GM19467 (cell line): ENCODE results near the gene MYO7B.

Source experiments
- ATAC-seq: cut with Tn5 transposase; IDR thresholded peaks from one replicate; pipeline ENCODE4 v1.9.1; 2021; ENCODE audit warnings: mild to moderate bottlenecking, moderate library complexity; ENCODE audit not compliant: unreplicated experiment

The MYO7B gene

GRCh38 chr2:127551221-127551930 is 15.9 kb downstream of the MYO7B start:
- ATAC-seq: no peak

GRCh38 chr2:127552336-127552735 is 16.9 kb downstream of the MYO7B start:
- no peak for ATAC-seq

- ATAC-seq: no peak
These were observed 17.4 kb downstream of the MYO7B start for GRCh38 chr2:127552846-127553245.

GRCh38 chr2:127558911-127559310 is 23.4 kb downstream of the MYO7B start:
- no peak for ATAC-seq

- ATAC-seq: no peak
These were observed 24.0 kb downstream of the MYO7B start for GRCh38 chr2:127559454-127559853.

GRCh38 chr2:127560201-127560930 is 24.9 kb downstream of the MYO7B start:
- no peak for ATAC-seq

GRCh38 chr2:127560931-127561280 is 25.4 kb downstream of the MYO7B start:
- no peak for ATAC-seq

GRCh38 chr2:127561371-127561770 is 25.9 kb downstream of the MYO7B start:
- ATAC-seq: no peak

GRCh38 chr2:127562936-127563335 is 27.5 kb downstream of the MYO7B start:
- ATAC-seq: no peak

- peak; percentile 92 for ATAC-seq
These were observed 28.3 kb downstream of the MYO7B start for GRCh38 chr2:127563458-127564428.

GRCh38 chr2:127564429-127565260 is 29.2 kb downstream of the MYO7B start:
- ATAC-seq: no peak

- ATAC-seq: no peak
These were observed 30.0 kb downstream of the MYO7B start for GRCh38 chr2:127565261-127566138.

GRCh38 chr2:127566139-127566417 is 30.6 kb downstream of the MYO7B start:
- no peak for ATAC-seq

GRCh38 chr2:127566576-127566975 is 31.1 kb downstream of the MYO7B start:
- ATAC-seq: no peak

- no peak for ATAC-seq
These were observed 31.9 kb downstream of the MYO7B start for GRCh38 chr2:127567351-127567854.

GRCh38 chr2:127568128-127568527 is 32.6 kb downstream of the MYO7B start:
- no peak for ATAC-seq

- no peak for ATAC-seq
These were observed 34.2 kb downstream of the MYO7B start for GRCh38 chr2:127569666-127570065.

- ATAC-seq: no peak
These were observed 35.1 kb downstream of the MYO7B start for GRCh38 chr2:127570282-127571250.
